Uterus (tissue), 2 donors: ENCODE data around the gene STAT4.

ENCODE experiments used
- CTCF ChIP-seq, 4 experiments: fragments of 200-600 bp in 2 of 4; fragments of 450-650 bp in 2 of 4; sonication (generic) in 2 of 4; IDR thresholded peaks; one replicate each; pipeline ENCODE4 v1.5.1; 2016 to 2019; ENCODE audit warnings: antibody characterized with exemption in 4 of 4, mild to moderate bottlenecking in 2 of 4, moderate library complexity in 1 of 4
- POLR2A ChIP-seq, 2 donors: fragments of 450-650 bp; IDR thresholded peaks; one replicate each; pipeline ENCODE4 v1.6.1; 2016; ENCODE audit warnings: antibody characterized with exemption in 2 of 2, mild to moderate bottlenecking in 1 of 2, moderate library complexity in 1 of 2

DNA sequence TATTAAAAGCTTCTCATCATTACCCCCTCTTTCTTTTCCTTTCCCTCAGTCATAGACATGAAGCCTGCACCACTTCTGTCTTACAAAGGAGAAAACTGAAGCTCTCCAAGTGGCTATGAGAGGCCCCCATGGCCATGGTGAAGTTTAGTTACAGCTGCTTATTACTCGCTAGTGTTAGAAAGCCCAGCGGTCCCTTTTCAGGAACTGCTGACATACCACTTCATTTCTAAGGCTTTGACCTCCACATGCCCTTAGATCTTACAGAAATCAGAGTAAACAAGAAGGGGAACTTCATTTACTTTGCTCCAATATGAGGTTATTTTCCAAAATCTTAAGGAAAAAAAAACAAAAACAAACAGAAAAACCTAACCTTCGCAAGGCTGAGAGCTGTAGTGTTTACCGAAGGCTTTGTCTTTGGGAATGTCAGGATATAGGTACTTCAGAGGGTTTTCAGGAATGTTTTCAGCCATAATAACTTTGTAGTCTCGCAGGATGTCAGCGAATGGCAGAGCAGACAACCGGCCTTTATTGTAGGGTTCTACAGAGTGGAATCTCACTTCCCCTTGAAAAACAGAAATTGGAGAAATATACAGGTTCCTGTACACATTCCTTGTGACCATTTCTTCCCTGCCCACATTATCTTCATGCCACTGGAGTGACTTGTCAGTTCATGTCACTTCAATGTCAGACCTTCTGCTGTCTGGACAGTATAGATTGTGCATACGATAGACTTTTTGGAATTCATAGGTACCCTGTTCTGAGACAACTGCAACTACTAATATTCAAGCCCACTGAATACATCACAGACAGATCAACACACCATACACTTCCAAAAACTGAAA is 118.0 kb downstream of the STAT4 start:
- TF ChIP-seq POLR2A (IDR thresholded peaks at IDR 0.05) (no peak), CTCF (IDR thresholded peaks at IDR 0.05) (no peak)
